Psoas muscle (tissue), 8 donors: ENCODE results near the gene UROC1. TPM values are rescaled to one million over a fixed set of nuclear protein-coding genes. Genes with fewer than 3 reads are reported as not detected.

Experiments
- ATAC-seq, 4 donors: fragments of 200-7000 bp; cut with Tn5 transposase; one replicate each; pipeline ENCODE4 v1.9.1; 2020; ENCODE audit warnings: moderate library complexity in 3 of 4, mild to moderate bottlenecking in 2 of 4
- DNase-seq, 2 donors: peaks; one replicate each; pipeline ENCODE4 v3.0.0-alpha.2; 2020
- H3K27ac ChIP-seq: fragments of 200-600 bp; one replicate; pipeline ENCODE4 v1.8.0; 2022
- H3K27me3 ChIP-seq, 3 donors: fragments of 200-600 bp in 1 of 3; one replicate each; pipeline versions ENCODE4 v1.6.1 to v1.8.0; 2013 to 2022; ENCODE audit warnings: low read length in 2 of 3, mild to moderate bottlenecking in 2 of 3, moderate library complexity in 1 of 3; ENCODE audit not compliant: insufficient read depth in 3 of 3
- H3K36me3 ChIP-seq, 2 donors: fragments of 200-600 bp in 1 of 2; one replicate each; pipeline versions ENCODE4 v1.6.1 to v1.8.0; 2013 to 2022; ENCODE audit warnings: low read depth in 1 of 2, mild to moderate bottlenecking in 1 of 2, moderate library complexity in 1 of 2; ENCODE audit not compliant: insufficient read depth in 1 of 2
- H3K4me1 ChIP-seq: fragments of 200-600 bp; one replicate; pipeline ENCODE4 v1.8.0; 2022
- H3K4me3 ChIP-seq: fragments of 200-600 bp; one replicate; pipeline ENCODE4 v1.8.0; 2022; ENCODE audit warnings: mild to moderate bottlenecking
- H3K9me3 ChIP-seq: fragments of 200-600 bp; one replicate; pipeline ENCODE4 v1.8.0; 2022
- WGBS, 3 donors: extraction: QIAGEN DNeasy Blood & Tissue Kit; methylation state at CpG; one replicate each; pipeline versions ENCODE4 v1.1.6 to v1.1.7; 2013; 5-methylcytosine and 5-hydroxymethylcytosine counted together
- intact Hi-C, 2 donors: fragments of 100-400 bp; cut with DNase I; formaldehyde crosslinking; loops; one replicate each; pipeline versions ENCODE4 v1.11.0 to v1.14.2; 2022
- polyA plus RNA-seq, 3 donors: library from polyadenylated mRNA; stranded (reverse); fragments of 200-250 nt; gene quantifications; one replicate each; pipeline ENCODE4 v1.2.3, GENCODE V29; 2013
- total RNA-seq, 4 donors: library from RNA; stranded (reverse); fragmentation: NEBNext Ultra II Directional in 2 of 4; extraction: Animal tissue kit (Norgen Biotek cat#: 25700) in 2 of 4; gene quantifications; one replicate each; pipeline versions ENCODE4 v1.2.1 to v1.2.4, GENCODE V29; 2021 to 2023
- TF ChIP-seq, protein P1 (sequence below): fragments of 200-600 bp; IDR thresholded peaks from one replicate; pipeline ENCODE4 v1.8.0; 2022; ENCODE audit warnings: antibody characterized with exemption
- donor health status: healthy with polysubstance abuse.
- donor health status: DM: no; HTN: no; CAD: no; lungs with moderate emphysema.
- donor health status: Bipolar disorder and iron deficiency.
- donor health status: healthy.
- donor health status: DM: yes; HTN: yes; CAD: no.
- donor health status: DM: no; HTN: no; CAD: no.
- donor health status: DM: no; HTN: no; CAD: no.
- donor health status: DM: yes; HTN: yes; CAD: no.

UROC1 gene
- total and polyA plus RNA-seq, 7 donors, result 0.03 to 0.13 (median 0.08) TPM; not detected in 4

DNA sequence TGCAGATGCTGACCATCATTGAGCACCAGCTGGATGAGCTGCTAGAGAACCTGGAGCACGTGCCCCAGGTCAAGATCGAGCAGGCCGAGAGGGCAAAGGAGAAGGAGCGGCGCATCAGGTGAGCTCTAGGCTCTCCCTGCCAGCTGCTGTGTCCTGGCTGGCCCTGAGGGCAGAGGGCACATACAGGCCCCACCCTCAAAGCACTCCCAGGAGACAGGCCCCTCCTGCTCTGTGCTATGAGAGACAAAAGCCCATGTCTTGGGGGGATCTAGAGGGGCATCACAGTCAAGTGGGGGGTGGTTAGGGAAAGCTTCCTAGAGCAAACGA, 83.3 kb downstream of the UROC1 start:
- peaks cover 0 to 42% of the 10 kb centered on the region in 2 donors for H3K36me3 ChIP-seq
- intact Hi-C loops, result no loop called here
- ATAC-seq, result peak in 1 of 4 donors; percentile 3

DNA sequence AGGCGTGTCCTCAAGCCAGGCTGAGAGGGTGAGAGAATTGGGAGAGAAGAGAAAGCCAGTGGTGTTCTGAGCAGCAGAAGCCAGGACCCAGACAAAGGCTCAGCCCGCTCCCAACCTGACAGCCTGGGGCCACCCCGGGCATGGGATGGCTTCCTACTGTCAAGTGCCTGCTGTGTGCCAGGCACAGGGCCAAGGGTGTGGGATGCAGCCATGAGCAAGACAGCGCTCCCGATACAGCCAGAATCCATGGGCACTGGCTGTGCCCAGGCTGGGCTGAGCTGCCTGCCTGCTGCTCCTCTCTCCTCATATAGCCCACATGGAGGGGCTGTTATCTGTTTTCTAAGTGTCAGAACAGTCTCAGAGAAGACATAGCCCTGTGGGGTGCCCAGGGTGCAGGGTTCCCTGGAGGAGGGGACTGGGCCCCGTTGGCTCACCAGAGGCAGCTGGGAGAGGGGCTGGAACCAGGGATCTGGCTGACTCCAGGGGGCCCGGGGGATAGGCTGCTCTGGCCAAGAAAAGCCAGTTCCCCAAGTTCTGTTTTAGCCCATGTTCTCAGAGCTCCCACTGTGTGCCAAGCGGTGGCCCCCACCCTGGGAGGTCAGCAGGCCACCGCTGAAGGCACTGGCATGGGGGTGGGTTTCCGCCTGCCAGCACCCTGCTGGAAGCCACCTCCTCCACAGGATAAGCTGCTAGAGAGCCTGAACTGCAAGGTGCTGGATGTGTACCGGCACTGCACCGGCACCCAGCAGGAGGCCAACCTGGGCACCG, 83.9 kb downstream of the UROC1 start:
- H3K36me3 ChIP-seq, result peaks cover 0 to 36% of the 10 kb centered on the region in 2 donors
- H3K27ac ChIP-seq, result peak overlapping the region; percentile 15
- H3K27me3 ChIP-seq, result no peaks in the 10 kb centered on the region
- DNase-seq, result peak; percentile 53 to 75
- WGBS, 3 donors, result 70 to 84% (median 72%) methylated on average over 13 of the region's 13 CpGs
- TF ChIP-seq, protein P1, sequence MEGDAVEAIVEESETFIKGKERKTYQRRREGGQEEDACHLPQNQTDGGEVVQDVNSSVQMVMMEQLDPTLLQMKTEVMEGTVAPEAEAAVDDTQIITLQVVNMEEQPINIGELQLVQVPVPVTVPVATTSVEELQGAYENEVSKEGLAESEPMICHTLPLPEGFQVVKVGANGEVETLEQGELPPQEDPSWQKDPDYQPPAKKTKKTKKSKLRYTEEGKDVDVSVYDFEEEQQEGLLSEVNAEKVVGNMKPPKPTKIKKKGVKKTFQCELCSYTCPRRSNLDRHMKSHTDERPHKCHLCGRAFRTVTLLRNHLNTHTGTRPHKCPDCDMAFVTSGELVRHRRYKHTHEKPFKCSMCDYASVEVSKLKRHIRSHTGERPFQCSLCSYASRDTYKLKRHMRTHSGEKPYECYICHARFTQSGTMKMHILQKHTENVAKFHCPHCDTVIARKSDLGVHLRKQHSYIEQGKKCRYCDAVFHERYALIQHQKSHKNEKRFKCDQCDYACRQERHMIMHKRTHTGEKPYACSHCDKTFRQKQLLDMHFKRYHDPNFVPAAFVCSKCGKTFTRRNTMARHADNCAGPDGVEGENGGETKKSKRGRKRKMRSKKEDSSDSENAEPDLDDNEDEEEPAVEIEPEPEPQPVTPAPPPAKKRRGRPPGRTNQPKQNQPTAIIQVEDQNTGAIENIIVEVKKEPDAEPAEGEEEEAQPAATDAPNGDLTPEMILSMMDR, result no peak
- no peak overlapping the region for H3K4me3 ChIP-seq
- no peaks in the 10 kb centered on the region for H3K9me3 ChIP-seq
- peak; percentile 80 to 86 (median 82) for ATAC-seq
- peaks cover 6% of the 10 kb centered on the region for H3K4me1 ChIP-seq
- intact Hi-C loops, result no loop called here

More for the DNA sequence above, 83.3 kb downstream of the UROC1 start:
- H3K27me3 ChIP-seq, result no peaks in the 10 kb centered on the region
- peaks cover 6% of the 10 kb centered on the region for H3K4me1 ChIP-seq
- H3K9me3 ChIP-seq, result no peaks in the 10 kb centered on the region
- H3K27ac ChIP-seq, result no peak overlapping the region
- TF ChIP-seq, protein P1, result no peak
- 87 to 95% (median 90%) methylated on average over 6 of the region's 6 CpGs for WGBS, 3 donors
- no peak overlapping the region for H3K4me3 ChIP-seq
- DNase-seq, result no peak

DNA sequence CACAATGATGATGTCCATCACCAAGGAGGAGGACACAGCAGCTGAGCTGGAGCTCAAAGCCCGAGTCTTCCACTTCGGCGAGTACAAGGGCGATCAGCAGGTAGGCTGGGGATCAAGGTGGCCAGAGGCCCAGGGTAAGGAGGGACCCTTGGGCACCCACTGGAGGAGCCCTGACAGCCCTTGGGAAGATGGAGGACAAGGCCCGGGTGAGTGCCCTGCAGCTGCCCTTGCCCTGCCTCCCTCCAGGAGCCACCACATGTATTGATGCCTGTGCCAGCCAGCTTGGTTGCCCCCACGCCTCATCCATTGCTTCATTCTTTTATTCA, 84.5 kb downstream of the UROC1 start:
- intact Hi-C loops, result no loop called here
- ATAC-seq (peak in 2 of 4 donors; percentile 13 to 19), DNase-seq (no peak)
- Histone ChIP-seq H3K9me3 (no peaks in the 10 kb centered on the region), H3K27ac (peak overlapping the region; percentile 15), H3K4me1 (peaks cover 6% of the 10 kb centered on the region), H3K36me3 (peaks cover 0 to 30% of the 10 kb centered on the region in 2 donors), H3K27me3 (no peaks in the 10 kb centered on the region), H3K4me3 (no peak overlapping the region)
- TF ChIP-seq, protein P1, result no peak
- 94 to 97% (median 96%) methylated on average over 6 of the region's 6 CpGs for WGBS, 3 donors

DNA sequence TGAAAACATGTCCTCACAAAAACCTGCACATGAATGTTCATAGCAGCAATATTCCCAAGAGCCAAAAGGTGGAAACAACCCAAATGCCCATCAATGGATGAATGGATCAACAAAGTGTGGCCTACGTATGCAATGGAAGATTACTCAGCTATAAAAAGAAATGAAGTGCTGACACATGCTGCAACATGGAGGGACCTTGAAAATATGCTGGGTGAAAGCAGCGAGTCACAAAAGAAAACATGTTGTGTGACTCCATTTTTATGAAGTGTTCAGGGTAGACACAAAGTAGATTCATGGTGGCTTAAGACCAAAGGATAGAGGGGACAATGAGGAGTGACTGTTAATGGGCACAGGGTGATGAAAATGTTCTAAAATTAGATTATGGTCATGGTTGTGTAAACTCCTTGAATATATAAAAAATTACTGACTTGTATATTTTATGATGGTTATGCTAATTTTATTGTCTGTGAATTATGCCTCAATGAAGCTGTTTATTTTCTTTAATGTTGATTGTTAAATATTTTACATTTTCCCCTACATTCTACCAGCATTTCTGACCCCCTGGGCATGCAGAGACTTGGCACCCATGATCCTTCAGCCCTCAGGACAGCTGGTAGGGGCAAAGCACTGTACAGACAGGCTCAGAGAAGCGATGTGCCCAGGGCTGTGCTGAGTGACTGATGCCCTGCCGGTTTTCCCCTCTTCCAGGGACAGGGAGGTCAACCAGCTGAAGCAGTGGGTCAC, 85.0 kb downstream of the UROC1 start:
- Histone ChIP-seq H3K9me3 (no peaks in the 10 kb centered on the region), H3K27ac (peak overlapping the region; percentile 15), H3K4me3 (no peak overlapping the region), H3K27me3 (no peaks in the 10 kb centered on the region), H3K36me3 (peaks cover 0 to 25% of the 10 kb centered on the region in 2 donors), H3K4me1 (peaks cover 6% of the 10 kb centered on the region)
- intact Hi-C loops, result no loop called here
- DNase-seq (no peak), ATAC-seq (peak in 3 of 4 donors; percentile 25 to 59 (median 49))
- TF ChIP-seq, protein P1, result no peak
- 75 to 93% (median 78%) methylated on average over 4 of the region's 4 CpGs for WGBS, 3 donors

Other genes with a start within 250 kb of the UROC1 start
- gene KLF15, start 160.4 kb downstream of the UROC1 start, total RNA-seq, result 10 to 100 TPM; 13.2 to 64.0 (median 33.0) TPM
- gene KLF15, start 160.4 kb downstream of the UROC1 start, polyA plus RNA-seq, result 10 to 100 TPM; 13.4 to 77.6 (median 44.0) TPM
- not detected for gene CFAP100, start 122.9 kb downstream of the UROC1 start, total RNA-seq
- gene CFAP100, start 122.9 kb downstream of the UROC1 start, polyA plus RNA-seq, result not detected
- 10 to 100 TPM; 30.3 to 39.5 (median 35.9) TPM for gene ZXDC, start 41.9 kb downstream of the UROC1 start, total RNA-seq
- gene ZXDC, start 41.9 kb downstream of the UROC1 start, polyA plus RNA-seq, result 10 to 100 TPM; 10.6 to 20.8 (median 16.8) TPM
- gene CHST13, start 6.4 kb upstream of the UROC1 start, total RNA-seq, result under 1 TPM in 1 of 4 donors, not detected in 3; 0.20 TPM
- gene CHST13, start 6.4 kb upstream of the UROC1 start, polyA plus RNA-seq, result under 1 TPM in 1 of 3 donors, not detected in 2; 0.07 TPM
- gene C3orf22, start 41.2 kb upstream of the UROC1 start, total RNA-seq, result under 1 TPM in 1 of 4 donors, not detected in 3; 0.12 TPM
- gene C3orf22, start 41.2 kb upstream of the UROC1 start, polyA plus RNA-seq, result not detected
- gene TXNRD3, start 137.4 kb upstream of the UROC1 start, total RNA-seq, result 1 to 10 TPM; 5.0 to 9.6 (median 7.9) TPM
- 1 to 10 TPM; 1.6 to 4.6 (median 3.7) TPM for gene TXNRD3, start 137.4 kb upstream of the UROC1 start, polyA plus RNA-seq
- gene CHCHD6, start 186.5 kb upstream of the UROC1 start, total RNA-seq, result 1 to 10 TPM; 2.4 to 3.5 (median 2.9) TPM
- 10 to 100 TPM in 1 of 3 donors, 1 to 10 TPM in 2; 3.8 to 13.8 (median 4.8) TPM for gene CHCHD6, start 186.5 kb upstream of the UROC1 start, polyA plus RNA-seq